Stimulated activated CD8-positive, alpha-beta memory T cell treated with anti-CD3 and anti-CD28 coated beads, Interleukin-15, amount 100 ng/mL, for 24 hours (primary cell): ENCODE results near the gene TSPAN15.

Experiments used
- DNase-seq: peaks from one replicate; pipeline ENCODE4 v3.0.0-alpha.2; 2020; ENCODE audit warnings: low read depth

Gene TSPAN15

GRCh38 chr10:69417542-69417941 is 33.7 kb upstream of the TSPAN15 start:
- DNase-seq, result no peak

- DNase-seq, result no peak
These were observed 33.1 kb upstream of the TSPAN15 start for GRCh38 chr10:69418052-69418752.

- no peak for DNase-seq
These were observed 32.0 kb upstream of the TSPAN15 start for GRCh38 chr10:69419096-69419743.

- no peak for DNase-seq
These were observed 31.5 kb upstream of the TSPAN15 start for GRCh38 chr10:69419744-69420126.

- DNase-seq, result no peak
These were observed 29.5 kb upstream of the TSPAN15 start for GRCh38 chr10:69421611-69422308.

GRCh38 chr10:69422676-69423075 is 28.6 kb upstream of the TSPAN15 start:
- DNase-seq, result no peak

- DNase-seq, result no peak
These were observed 26.2 kb upstream of the TSPAN15 start for GRCh38 chr10:69425041-69425440.

GRCh38 chr10:69425511-69426298 is 25.6 kb upstream of the TSPAN15 start:
- no peak for DNase-seq

- DNase-seq, result no peak
These were observed 24.9 kb upstream of the TSPAN15 start for GRCh38 chr10:69426376-69426727.

- no peak for DNase-seq
These were observed 23.1 kb upstream of the TSPAN15 start for GRCh38 chr10:69428165-69428564.

- no peak for DNase-seq
These were observed 17.1 kb upstream of the TSPAN15 start for GRCh38 chr10:69434169-69434568.

GRCh38 chr10:69434926-69435325 is 16.3 kb upstream of the TSPAN15 start:
- no peak for DNase-seq

- DNase-seq, result no peak
These were observed 15.2 kb upstream of the TSPAN15 start for GRCh38 chr10:69435966-69436520.

- DNase-seq, result no peak
These were observed 13.7 kb upstream of the TSPAN15 start for GRCh38 chr10:69437321-69438259.

- DNase-seq, result no peak
These were observed 12.5 kb upstream of the TSPAN15 start for GRCh38 chr10:69438536-69439349.

GRCh38 chr10:69439350-69439739 is 11.9 kb upstream of the TSPAN15 start:
- no peak for DNase-seq

GRCh38 chr10:69439813-69440506 is 11.3 kb upstream of the TSPAN15 start:
- DNase-seq, result no peak

GRCh38 chr10:69443354-69443753 is 7.9 kb upstream of the TSPAN15 start:
- DNase-seq, result no peak

GRCh38 chr10:69445041-69445440 is 6.2 kb upstream of the TSPAN15 start:
- no peak for DNase-seq

- no peak for DNase-seq
These were observed 5.0 kb upstream of the TSPAN15 start for GRCh38 chr10:69446229-69446628.
